GM12891 (cell line): Measurements from ENCODE around the gene DOCK4.

ENCODE experiments used
- POLR2A ChIP-seq: IDR thresholded peaks from 2 replicates; pipeline ENCODE4 v1.6.1; 2011; ENCODE audit warnings: low read depth, low read length, control low read depth
- POLR2AphosphoS5 ChIP-seq: IDR thresholded peaks from 2 replicates; pipeline ENCODE4 v1.6.1; 2011; ENCODE audit warnings: low read depth, low read length, control low read depth
- TAF1 ChIP-seq: IDR thresholded peaks from 2 replicates; pipeline ENCODE4 v1.6.1; 2011; ENCODE audit warnings: low read depth, low read length, control low read depth

DNA sequence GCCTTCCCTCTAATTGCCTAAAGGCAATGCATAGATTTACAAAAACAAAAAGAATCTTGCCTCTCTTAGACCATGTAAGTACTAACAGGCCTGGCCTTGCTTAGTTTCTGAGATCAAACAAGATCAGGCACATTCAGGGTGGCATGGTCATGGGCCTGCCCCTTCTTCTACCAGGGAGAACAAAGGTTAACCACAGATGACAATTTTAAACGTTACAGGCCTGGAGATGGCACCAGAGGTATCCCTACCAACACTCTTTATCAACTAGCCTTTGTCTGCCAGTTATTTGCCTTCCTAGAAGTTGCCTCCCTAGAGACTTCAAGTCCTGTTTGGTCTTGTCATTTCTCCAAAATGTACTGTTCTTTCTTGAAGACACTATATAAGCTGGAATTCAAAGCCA is 252.6 kb downstream of the DOCK4 start:
- TF ChIP-seq POLR2A, result no peak
- no peak for TF ChIP-seq POLR2AphosphoS5
- TF ChIP-seq TAF1, result no peak
